NCI-H2227 (cell line): Measurements from ENCODE around the gene SAMD14.

Experiments
- DNase-seq: peaks from one replicate; lab custom pipeline; 2025; ENCODE audit not compliant: unreplicated experiment; lab: John Stamatoyannopoulos, UW

Gene SAMD14

DNA sequence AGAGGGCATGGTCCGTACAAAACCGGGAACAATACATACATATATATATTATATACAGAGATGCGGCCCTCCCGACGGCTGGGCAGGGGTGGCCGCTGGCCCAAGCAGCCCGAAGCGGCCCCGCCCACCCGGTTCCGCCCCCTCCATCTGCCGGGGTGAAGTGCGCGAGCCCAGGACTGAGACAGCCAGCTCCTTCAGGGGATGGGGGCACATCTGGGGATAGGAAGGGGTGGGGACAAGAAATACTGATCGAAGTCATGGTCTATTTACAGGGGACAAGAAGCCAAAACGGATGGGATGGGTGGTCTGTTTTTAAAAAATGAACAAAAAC is 3.8 kb upstream of the SAMD14 start:
- peak; percentile 36 for DNase-seq

- no peak for DNase-seq
These were observed 3.2 kb upstream of the SAMD14 start for GRCh38 chr17:50133028-50133768.

DNA sequence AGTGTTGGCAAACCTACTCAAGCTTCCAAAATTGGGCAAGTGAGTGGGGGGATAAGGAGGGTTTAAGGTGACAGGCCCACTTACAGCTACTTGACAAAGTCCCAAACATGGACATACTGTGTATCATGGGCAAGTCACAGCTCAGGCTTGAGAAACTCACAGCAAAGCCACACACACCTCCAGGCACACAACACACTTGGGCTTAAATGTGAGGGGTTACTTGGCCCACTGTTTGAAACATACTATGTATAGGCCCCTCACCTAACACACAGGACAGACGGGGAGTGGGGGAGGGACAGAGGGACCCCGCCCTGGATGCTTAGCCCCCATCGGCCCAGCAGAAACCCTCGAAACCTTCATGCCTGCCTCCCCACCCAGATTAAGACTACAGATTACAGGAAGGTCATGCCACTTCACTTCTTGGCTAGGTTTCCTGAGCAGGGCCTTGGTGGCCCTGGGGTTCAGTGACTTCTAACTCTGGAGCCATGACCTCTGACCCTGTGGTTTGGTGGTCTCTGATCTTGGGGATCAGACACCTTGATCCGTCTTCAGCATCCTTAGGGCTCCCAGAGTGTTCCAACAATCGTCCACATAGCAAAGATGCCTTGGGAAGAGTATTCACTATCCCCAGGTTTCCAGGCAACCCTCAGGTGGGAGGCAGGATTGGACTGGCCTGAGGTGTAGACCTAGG is 2.3 kb upstream of the SAMD14 start:
- no peak for DNase-seq

- no peak for DNase-seq
These were observed 772 bp upstream of the SAMD14 start for GRCh38 chr17:50130559-50131305.

DNA sequence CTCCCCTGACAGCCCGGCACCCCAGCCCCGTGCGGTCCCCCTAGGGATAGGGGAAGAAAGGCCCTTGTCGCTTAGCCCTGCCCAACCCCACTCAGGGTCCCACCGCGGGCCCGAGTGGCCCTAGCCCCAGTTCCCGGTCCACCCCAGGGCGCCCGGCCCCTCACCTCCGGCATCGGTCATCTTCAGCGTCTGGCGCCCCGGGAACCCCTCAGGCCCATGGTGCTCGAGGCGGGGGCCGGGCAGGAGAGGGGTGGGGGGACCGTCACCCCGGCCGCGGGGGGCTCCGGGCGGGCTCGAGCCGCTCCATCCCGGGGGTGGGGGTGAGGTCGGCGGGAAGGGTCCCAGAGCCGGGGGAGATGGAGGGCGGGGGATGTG is 620 bp downstream of the SAMD14 start:
- DNase-seq: no peak

- DNase-seq: peak; percentile 77
These were observed 1.3 kb downstream of the SAMD14 start for GRCh38 chr17:50128441-50129352.

- DNase-seq: no peak
These were observed 2.1 kb downstream of the SAMD14 start for GRCh38 chr17:50127697-50128361.

DNA sequence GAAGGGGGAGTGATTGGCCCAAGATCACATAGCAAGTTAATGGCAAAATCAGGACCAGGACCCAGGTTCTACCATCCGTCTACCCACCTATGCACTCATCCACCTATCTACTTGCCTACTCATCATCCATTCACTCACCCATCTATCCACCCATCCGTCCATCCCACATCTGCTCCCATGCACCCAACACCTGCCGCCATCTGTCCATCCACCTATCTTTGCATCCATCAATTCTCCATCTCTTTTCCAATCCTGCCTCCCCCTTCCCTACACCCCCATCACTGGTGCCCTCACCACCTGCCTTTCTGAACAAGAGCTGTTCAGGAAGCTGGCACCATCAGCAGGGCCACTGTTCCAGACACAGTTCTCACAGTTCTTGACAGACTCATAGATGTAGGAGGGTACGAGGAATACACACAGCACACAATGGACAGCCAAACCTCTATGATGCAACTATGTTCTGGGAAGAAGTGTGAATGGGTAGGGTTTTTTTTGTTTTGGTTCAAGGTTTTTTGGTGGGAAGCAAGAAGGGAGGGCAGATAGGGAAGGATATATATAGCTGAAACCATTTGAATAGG is 4.5 kb downstream of the SAMD14 start:
- DNase-seq: no peak

DNA sequence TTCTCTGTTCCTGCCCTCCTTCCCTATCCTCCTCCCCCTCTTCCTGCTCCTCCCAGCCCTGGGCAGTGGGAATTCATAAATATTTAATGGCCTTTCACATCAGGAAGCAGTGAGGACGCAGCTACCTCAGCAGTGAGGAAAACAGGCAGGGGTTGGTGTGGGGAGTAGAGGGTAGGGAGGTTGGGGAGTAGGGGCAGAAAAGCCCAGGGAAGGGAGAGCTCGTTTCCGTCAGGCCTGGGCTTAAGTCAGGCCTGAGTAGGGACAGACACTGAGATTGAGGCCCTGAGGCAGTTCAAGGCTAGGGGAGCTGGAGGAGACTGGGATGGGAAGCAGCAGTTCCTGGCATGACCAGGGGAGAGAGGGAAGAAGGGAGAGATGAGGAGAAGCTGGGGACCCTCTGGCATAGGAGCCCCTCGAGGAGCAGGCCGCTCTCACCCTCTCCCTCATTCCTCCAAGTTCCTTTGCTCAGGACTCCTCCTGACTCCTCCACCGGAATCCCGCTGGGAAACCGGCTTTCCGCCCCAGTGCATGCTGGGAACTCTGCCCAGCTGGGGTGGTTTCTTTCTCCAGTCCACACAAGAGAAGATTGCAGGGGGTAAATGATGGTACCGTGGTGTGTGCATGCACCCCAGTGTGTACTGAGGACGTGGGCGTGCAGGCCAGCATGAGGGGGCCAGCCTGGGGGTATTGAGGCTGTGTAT is 6.2 kb downstream of the SAMD14 start:
- peak; percentile 36 for DNase-seq

- DNase-seq: no peak
These were observed 7.0 kb downstream of the SAMD14 start for GRCh38 chr17:50122945-50123344.

GRCh38 chr17:50120475-50121253 is 9.3 kb downstream of the SAMD14 start:
- DNase-seq: no peak

DNA sequence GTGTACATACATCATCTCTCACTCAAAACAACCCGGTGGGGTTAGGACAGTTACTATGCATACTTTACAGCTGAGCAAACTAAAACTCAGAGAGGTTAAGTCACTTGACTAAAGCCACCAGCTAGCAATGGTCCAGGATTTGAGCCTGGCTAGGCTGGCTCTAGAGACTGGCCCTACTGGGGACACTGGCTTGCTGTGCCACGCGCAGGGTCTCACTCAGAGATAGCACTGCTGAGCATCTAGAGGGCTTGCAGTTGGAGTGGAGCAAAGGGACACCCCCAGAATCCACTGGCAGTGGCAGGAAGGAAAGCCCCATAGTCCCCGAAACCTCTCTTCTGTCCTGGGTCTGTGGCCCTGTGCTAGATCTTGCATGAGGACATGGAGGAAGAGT is 11.1 kb downstream of the SAMD14 start:
- DNase-seq: no peak

DNA sequence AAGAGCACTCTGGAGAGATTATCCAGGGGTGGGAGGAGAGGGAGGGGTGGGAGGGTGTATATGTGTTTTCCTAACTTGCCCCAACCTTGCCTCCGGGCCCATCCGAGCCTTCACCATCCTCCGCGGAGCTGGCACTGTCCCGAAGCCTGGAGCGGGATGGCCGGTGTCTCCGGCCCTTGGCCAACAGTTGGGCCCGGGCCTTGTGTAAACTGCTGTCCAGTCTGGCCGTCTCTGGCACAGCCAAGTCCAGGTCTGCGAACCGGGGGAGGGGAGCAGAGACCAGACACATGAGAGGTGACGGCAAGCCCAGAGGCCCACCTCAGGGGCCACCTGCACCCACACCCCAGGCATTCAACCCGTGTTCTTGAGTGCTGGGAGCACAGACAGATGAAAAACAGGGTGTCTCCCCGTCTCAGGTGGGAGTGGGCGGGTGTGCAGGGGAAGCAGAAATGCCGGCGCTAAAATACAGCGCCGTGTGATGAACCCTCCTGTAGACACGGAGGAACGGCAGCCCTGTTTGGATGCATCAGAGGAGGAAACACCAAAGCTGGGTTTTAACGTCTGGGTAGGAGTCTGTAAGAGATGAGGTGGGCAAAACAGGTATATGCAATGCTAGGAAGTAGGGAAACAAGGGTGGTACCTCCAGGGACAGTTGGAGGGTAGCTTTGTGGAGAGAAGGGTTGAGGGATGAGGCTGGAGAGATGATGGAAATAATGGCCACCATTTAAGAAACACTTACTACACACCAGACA is 11.7 kb downstream of the SAMD14 start:
- no peak for DNase-seq

- no peak for DNase-seq
These were observed 12.5 kb downstream of the SAMD14 start for GRCh38 chr17:50117202-50118051.

- DNase-seq: no peak
These were observed 14.2 kb downstream of the SAMD14 start for GRCh38 chr17:50115756-50116155.

GRCh38 chr17:50114849-50115357 is 15.1 kb downstream of the SAMD14 start:
- DNase-seq: peak; percentile 70

- DNase-seq: no peak
These were observed 15.6 kb downstream of the SAMD14 start for GRCh38 chr17:50114401-50114800.
